Fibroblast of lung (primary cell): ENCODE results near the gene OSBPL7. TPM values are rescaled to one million over a fixed set of nuclear protein-coding genes. Genes with fewer than 3 reads are reported as not detected.

Experiments used
- DNase-seq, 2 donors: peaks; one replicate each; pipeline versions ENCODE4 v3.0.0 to v3.0.0-alpha.2; 2010; ENCODE audit warnings: low read depth in 2 of 2
- H2AFZ ChIP-seq: 2 replicates; pipeline ENCODE4 v1.5.1; 2012; ENCODE audit warnings: low read length, control low read depth, inconsistent platforms
- H3K27ac ChIP-seq: 2 replicates; pipeline ENCODE4 v1.5.1; 2011; ENCODE audit warnings: low read length, control low read depth; ENCODE audit not compliant: insufficient read depth
- H3K27me3 ChIP-seq: 2 replicates; pipeline ENCODE4 v1.5.1; 2011; ENCODE audit warnings: mild to moderate bottlenecking, low read length; ENCODE audit not compliant: control insufficient read depth, insufficient read depth
- H3K36me3 ChIP-seq: 2 replicates; pipeline ENCODE4 v1.5.1; 2011; ENCODE audit warnings: low read length; ENCODE audit not compliant: control insufficient read depth, insufficient read depth
- H3K4me1 ChIP-seq: 2 replicates; pipeline ENCODE4 v1.5.1; 2011; ENCODE audit warnings: low read length; ENCODE audit not compliant: control insufficient read depth, insufficient read depth; ENCODE audit errors: extremely low read depth
- H3K4me2 ChIP-seq: 2 replicates; pipeline ENCODE4 v1.5.1; 2011; ENCODE audit warnings: low read length, control low read depth; ENCODE audit not compliant: insufficient read depth; ENCODE audit errors: extremely low read depth
- H3K4me3 ChIP-seq, 4 experiments: fragments of 200-600 bp in 1 of 4; sonication (generic) in 1 of 4; replicated peaks in 1 of 4; 2 replicates each; pipeline ENCODE4 v1.5.1; 2011 to 2016; ENCODE audit warnings: low read length in 4 of 4, low read depth in 3 of 4, mild to moderate bottlenecking in 3 of 4, control low read depth in 2 of 4, inconsistent platforms in 1 of 4, mixed read lengths in 1 of 4; ENCODE audit not compliant: insufficient read depth in 1 of 4; ENCODE audit errors: control extremely low read depth in 1 of 4
- H3K79me2 ChIP-seq: 2 replicates; pipeline ENCODE4 v1.5.1; 2012; ENCODE audit warnings: mild to moderate bottlenecking, low read length, inconsistent platforms; ENCODE audit not compliant: control insufficient read depth, insufficient read depth
- H3K9ac ChIP-seq: 2 replicates; pipeline ENCODE4 v1.5.1; 2011; ENCODE audit warnings: mild to moderate bottlenecking, low read length, control low read depth; ENCODE audit not compliant: insufficient read depth
- H3K9me3 ChIP-seq: 2 replicates; pipeline ENCODE4 v1.5.1; 2012; ENCODE audit warnings: low read depth, low read length; ENCODE audit not compliant: control insufficient read depth, insufficient read depth
- H4K20me1 ChIP-seq: 2 replicates; pipeline ENCODE4 v1.5.1; 2011; ENCODE audit warnings: low read length; ENCODE audit not compliant: control insufficient read depth, insufficient read depth; ENCODE audit errors: extremely low read depth
- EZH2 ChIP-seq: IDR thresholded peaks from 2 replicates; pipeline ENCODE4 v1.5.1; 2012; ENCODE audit warnings: low read length, control low read depth, mild to moderate bottlenecking; ENCODE audit errors: missing control alignments
- polyA plus RNA-seq, 2 donors: library from polyadenylated mRNA; depleted of rRNA in 1 of 2; stranded (reverse) in 1 of 2; unstranded in 1 of 2; fragments of >200 nt; gene quantifications; 2 replicates each; pipeline ENCODE4 v1.2.1, GENCODE V29; 2011 to 2012; ENCODE audit warnings: missing spikeins in 1 of 2
- total RNA-seq: library from RNA; depleted of rRNA; stranded (reverse); fragments of >200 nt; gene quantifications from 2 replicates; pipeline ENCODE4 v1.2.1, GENCODE V29; 2014
- TF ChIP-seq, protein P1 (sequence below), 2 donors: IDR thresholded peaks in 1 of 2; conservative IDR thresholded peaks in 1 of 2; 1 replicate in 1 of 2; 2 replicates in 1 of 2; pipeline ENCODE4 v1.5.1; 2011 to 2012; ENCODE audit warnings: low read length in 2 of 2, control low read depth in 1 of 2, inconsistent platforms in 1 of 2, low read depth in 1 of 2, mild to moderate bottlenecking in 1 of 2

OSBPL7 gene
- total and polyA plus RNA-seq, 2 donors (not counting 1 experiment from before 2014, with no cell fraction given): 2.1 to 7.1 TPM

DNA sequence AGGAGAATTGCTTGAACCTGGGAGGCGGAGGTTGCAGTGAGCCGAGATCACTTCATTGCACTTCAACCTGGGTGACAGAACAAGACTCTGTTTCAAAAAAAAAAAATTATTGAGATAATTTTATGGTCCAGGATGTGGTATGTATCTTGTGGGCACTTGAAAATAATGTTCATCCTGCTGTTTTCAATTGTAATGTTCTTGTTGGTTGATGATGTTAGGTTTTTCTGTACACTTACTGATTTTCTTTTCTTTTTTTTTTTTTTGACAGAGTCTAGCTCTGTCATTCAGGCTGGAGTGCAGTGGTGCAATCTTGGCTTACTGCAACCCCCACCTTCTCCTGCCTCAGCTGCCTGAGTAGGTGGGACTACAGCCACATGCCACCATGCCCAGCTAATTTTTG lies 58.9 kb downstream of the OSBPL7 start:
- TF ChIP-seq, protein P1, sequence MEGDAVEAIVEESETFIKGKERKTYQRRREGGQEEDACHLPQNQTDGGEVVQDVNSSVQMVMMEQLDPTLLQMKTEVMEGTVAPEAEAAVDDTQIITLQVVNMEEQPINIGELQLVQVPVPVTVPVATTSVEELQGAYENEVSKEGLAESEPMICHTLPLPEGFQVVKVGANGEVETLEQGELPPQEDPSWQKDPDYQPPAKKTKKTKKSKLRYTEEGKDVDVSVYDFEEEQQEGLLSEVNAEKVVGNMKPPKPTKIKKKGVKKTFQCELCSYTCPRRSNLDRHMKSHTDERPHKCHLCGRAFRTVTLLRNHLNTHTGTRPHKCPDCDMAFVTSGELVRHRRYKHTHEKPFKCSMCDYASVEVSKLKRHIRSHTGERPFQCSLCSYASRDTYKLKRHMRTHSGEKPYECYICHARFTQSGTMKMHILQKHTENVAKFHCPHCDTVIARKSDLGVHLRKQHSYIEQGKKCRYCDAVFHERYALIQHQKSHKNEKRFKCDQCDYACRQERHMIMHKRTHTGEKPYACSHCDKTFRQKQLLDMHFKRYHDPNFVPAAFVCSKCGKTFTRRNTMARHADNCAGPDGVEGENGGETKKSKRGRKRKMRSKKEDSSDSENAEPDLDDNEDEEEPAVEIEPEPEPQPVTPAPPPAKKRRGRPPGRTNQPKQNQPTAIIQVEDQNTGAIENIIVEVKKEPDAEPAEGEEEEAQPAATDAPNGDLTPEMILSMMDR (conservative IDR thresholded peaks at IDR 0.05 in 1 of 2, IDR thresholded peaks at IDR 0.05 in 1 of 2; ENCODE audit: low read depth in 1 of 2, low read length in 2 of 2): no peak
- no peak for TF ChIP-seq EZH2
- H3K79me2 ChIP-seq: no peaks in the 10 kb centered on the region

DNA sequence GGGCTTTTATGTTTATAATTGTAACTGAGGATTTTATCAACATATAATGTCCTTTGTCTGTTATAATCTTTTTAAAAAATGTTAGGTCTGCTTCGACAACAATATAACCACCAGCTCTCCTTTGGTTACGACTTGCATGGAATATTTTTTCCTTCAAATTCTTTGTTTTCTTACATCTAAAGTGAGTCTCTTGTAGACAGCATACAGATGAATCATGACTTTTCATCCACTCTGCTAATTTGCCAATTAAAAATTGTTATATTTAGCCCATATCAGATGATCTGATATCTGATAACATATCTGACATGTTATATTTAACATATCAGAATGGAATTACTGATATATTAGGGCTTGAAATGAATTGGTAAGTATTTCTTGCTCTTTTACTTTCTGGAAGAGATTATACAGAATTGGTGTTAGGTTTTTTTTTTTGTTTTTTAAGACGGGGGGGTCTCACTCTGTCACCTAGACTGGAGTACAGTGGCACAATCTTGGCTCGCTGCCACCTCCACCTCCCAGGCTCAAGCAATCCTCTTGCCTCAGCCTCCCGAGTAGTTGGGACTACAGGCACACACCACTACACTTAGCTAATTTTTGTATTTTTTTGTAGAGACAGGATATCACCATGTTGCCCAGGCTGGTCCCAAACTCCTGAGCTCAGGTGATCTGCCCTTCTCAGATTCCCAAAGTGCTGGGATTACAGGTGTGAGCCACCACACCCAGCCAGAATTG lies 61.0 kb downstream of the OSBPL7 start:
- H3K79me2 ChIP-seq: no peaks in the 10 kb centered on the region
- no peaks in the 10 kb centered on the region for H3K27me3 ChIP-seq
- no peaks in the 10 kb centered on the region for H3K9me3 ChIP-seq
- H3K9ac ChIP-seq: no peak overlapping the region
- no peak overlapping the region for H2AFZ ChIP-seq
- H3K4me2 ChIP-seq: no peak overlapping the region
- no peak for TF ChIP-seq EZH2
- TF ChIP-seq, protein P1 (conservative IDR thresholded peaks at IDR 0.05 in 1 of 2, IDR thresholded peaks at IDR 0.05 in 1 of 2; ENCODE audit: low read depth in 1 of 2, low read length in 2 of 2): no peak
- no peaks in the 10 kb centered on the region for H3K36me3 ChIP-seq
- no peak overlapping the region for H3K27ac ChIP-seq
- no peak for DNase-seq
- H3K4me1 ChIP-seq: no peaks in the 10 kb centered on the region
- H4K20me1 ChIP-seq: no peaks in the 10 kb centered on the region
- no peak overlapping the region for H3K4me3 ChIP-seq

More for the DNA sequence above, 58.9 kb downstream of the OSBPL7 start:
- DNase-seq: no peak
- Histone ChIP-seq H3K36me3 (no peaks in the 10 kb centered on the region), H3K27ac (no peak overlapping the region), H3K4me3 (no peak overlapping the region), H4K20me1 (no peaks in the 10 kb centered on the region), H2AFZ (no peak overlapping the region), H3K4me1 (no peaks in the 10 kb centered on the region), H3K27me3 (no peaks in the 10 kb centered on the region), H3K4me2 (no peak overlapping the region), H3K9me3 (no peaks in the 10 kb centered on the region), H3K9ac (no peak overlapping the region)

DNA sequence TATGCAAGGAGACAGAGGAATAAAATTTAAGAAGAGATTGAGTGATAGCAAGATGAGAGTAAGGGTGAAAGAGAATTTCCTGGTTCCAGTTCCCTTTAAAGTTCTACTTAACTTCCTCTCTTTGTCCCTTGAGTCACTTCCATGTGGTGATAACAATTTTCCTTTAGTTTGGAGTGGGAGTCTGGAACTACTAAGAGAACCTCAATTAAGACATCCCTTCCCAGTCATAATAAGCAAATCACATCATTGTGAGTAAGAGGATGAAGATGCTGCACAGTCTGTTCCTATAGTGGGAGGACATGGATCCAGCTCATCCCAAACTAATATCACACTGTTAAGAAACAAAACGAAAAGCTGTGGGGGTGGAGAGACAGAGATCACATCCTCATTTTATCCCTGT lies 64.2 kb downstream of the OSBPL7 start:
- no peak for DNase-seq
- no peaks in the 10 kb centered on the region for H4K20me1 ChIP-seq
- H3K9me3 ChIP-seq: no peaks in the 10 kb centered on the region
- no peaks in the 10 kb centered on the region for H3K4me1 ChIP-seq
- no peak overlapping the region for H3K9ac ChIP-seq
- no peaks in the 10 kb centered on the region for H3K36me3 ChIP-seq
- peaks cover 2% of the 10 kb centered on the region for H3K27me3 ChIP-seq
- no peak overlapping the region for H3K4me3 ChIP-seq
- no peaks in the 10 kb centered on the region for H3K79me2 ChIP-seq
- no peak for TF ChIP-seq EZH2
- TF ChIP-seq, protein P1 (conservative IDR thresholded peaks at IDR 0.05 in 1 of 2, IDR thresholded peaks at IDR 0.05 in 1 of 2; ENCODE audit: low read depth in 1 of 2, low read length in 2 of 2): no peak
- no peak overlapping the region for H3K4me2 ChIP-seq
- H2AFZ ChIP-seq: no peak overlapping the region
- no peak overlapping the region for H3K27ac ChIP-seq

Other genes starting within 250 kb of the OSBPL7 start
- 209 and 267 TPM in 2 replicates for gene KPNB1, start 171.9 kb downstream of the OSBPL7 start, total RNA-seq
- gene KPNB1, start 171.9 kb downstream of the OSBPL7 start, polyA plus RNA-seq: 253 and 361 TPM in 2 replicates
- gene TBKBP1, start 127.6 kb downstream of the OSBPL7 start, total RNA-seq: 11.3 and 11.6 TPM in 2 replicates
- 4.6 and 5.3 TPM in 2 replicates for gene TBKBP1, start 127.6 kb downstream of the OSBPL7 start, polyA plus RNA-seq
- gene TBX21, start 88.6 kb downstream of the OSBPL7 start, total RNA-seq: not detected in 2 replicates
- not detected in 2 replicates for gene TBX21, start 88.6 kb downstream of the OSBPL7 start, polyA plus RNA-seq
- gene MRPL10, start 9.7 kb upstream of the OSBPL7 start, total RNA-seq: 26.5 and 31.0 TPM in 2 replicates
- 44.7 and 53.1 TPM in 2 replicates for gene MRPL10, start 9.7 kb upstream of the OSBPL7 start, polyA plus RNA-seq
- gene LRRC46, start 9.9 kb upstream of the OSBPL7 start, total RNA-seq: under 0.01 TPM in 2 replicates
- gene LRRC46, start 9.9 kb upstream of the OSBPL7 start, polyA plus RNA-seq: 0.19 and 0.93 TPM in 2 replicates
- 22.3 and 40.8 TPM in 2 replicates for gene SCRN2, start 19.5 kb upstream of the OSBPL7 start, total RNA-seq
- gene SCRN2, start 19.5 kb upstream of the OSBPL7 start, polyA plus RNA-seq: 10.2 and 10.6 TPM in 2 replicates
- under 0.01 TPM in 1 of 2 replicates, not detected in the other for gene SP6, start 29.4 kb upstream of the OSBPL7 start, total RNA-seq
- gene SP6, start 29.4 kb upstream of the OSBPL7 start, polyA plus RNA-seq: 0.07 and 0.11 TPM in 2 replicates
- gene SP2, start 74.4 kb upstream of the OSBPL7 start, total RNA-seq: 0.26 and 1.5 TPM in 2 replicates
- gene SP2, start 74.4 kb upstream of the OSBPL7 start, polyA plus RNA-seq: 2.6 and 5.3 TPM in 2 replicates
- gene PNPO, start 119.8 kb upstream of the OSBPL7 start, total RNA-seq: 16.2 and 26.6 TPM in 2 replicates
- gene PNPO, start 119.8 kb upstream of the OSBPL7 start, polyA plus RNA-seq: 25.7 and 38.6 TPM in 2 replicates
- not detected in 2 replicates for gene PRR15L, start 136.1 kb upstream of the OSBPL7 start, total RNA-seq
- gene PRR15L, start 136.1 kb upstream of the OSBPL7 start, polyA plus RNA-seq: not detected in 2 replicates
- 72.2 and 118 TPM in 2 replicates for gene CDK5RAP3, start 149.3 kb upstream of the OSBPL7 start, total RNA-seq
- 57.1 and 58.1 TPM in 2 replicates for gene CDK5RAP3, start 149.3 kb upstream of the OSBPL7 start, polyA plus RNA-seq
- 49.8 and 63.1 TPM in 2 replicates for gene COPZ2, start 216.0 kb upstream of the OSBPL7 start, total RNA-seq
- gene COPZ2, start 216.0 kb upstream of the OSBPL7 start, polyA plus RNA-seq: 97.9 and 104 TPM in 2 replicates
- 90.4 and 162 TPM in 2 replicates for gene NFE2L1, start 226.6 kb upstream of the OSBPL7 start, total RNA-seq
- gene NFE2L1, start 226.6 kb upstream of the OSBPL7 start, polyA plus RNA-seq: 170 and 200 TPM in 2 replicates